ENCODE results near the gene HMGXB4. TPM values are rescaled to one million over a fixed set of nuclear protein-coding genes. Genes with fewer than 3 reads are reported as not detected.

The HMGXB4 gene
- total and polyA plus RNA-seq, 2 of the 4 experiments (the other 2 are of a cell fraction), result 11.8 to 18.5 TPM

DNA sequence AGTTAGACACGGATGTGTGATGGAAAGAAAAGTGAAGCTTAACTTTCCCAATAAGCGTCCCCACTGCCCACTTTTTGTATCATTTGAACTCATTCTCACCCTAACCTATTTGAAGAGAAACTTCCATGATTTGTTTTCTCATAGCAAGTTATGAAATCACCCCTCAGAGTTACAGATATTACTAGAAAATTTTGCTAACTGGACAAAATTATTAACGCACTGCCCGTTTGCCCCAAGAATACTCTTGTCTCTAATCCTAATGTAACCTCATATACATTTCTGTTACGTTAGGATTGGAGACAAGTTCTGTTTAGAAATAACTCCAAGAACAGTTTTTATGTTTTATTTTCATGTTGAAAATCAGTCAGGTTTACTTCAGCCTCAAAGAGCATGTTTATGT is 67.9 kb downstream of the HMGXB4 start:
- Histone ChIP-seq H3K36me3 (ENCODE audit: control insufficient read depth, insufficient read depth, low read length) (peaks cover 61% of the 10 kb centered on the region), H3K18ac (ENCODE audit: low read depth, low read length) (no peak overlapping the region), H3K4me3 (ENCODE audit: insufficient read depth, low read depth, low read length) (no peak overlapping the region), H2AK5ac (ENCODE audit: low read depth, low read length) (no peak overlapping the region), H2AFZ (replicated peaks; ENCODE audit: low read length, poor library complexity) (no peak overlapping the region), H2BK15ac (ENCODE audit: low read depth, low read length) (no peak overlapping the region), H3K4ac (ENCODE audit: low read depth, low read length) (no peak overlapping the region), H3K27me3 (ENCODE audit: control insufficient read depth, insufficient read depth, low read length) (no peaks in the 10 kb centered on the region), H3K9me1 (ENCODE audit: insufficient read depth, low read length) (peaks cover 6% of the 10 kb centered on the region), H2BK5ac (ENCODE audit: low read depth, low read length, poor library complexity, severe bottlenecking) (no peak overlapping the region), H4K5ac (ENCODE audit: low read depth, low read length) (no peak overlapping the region), H3K27ac (ENCODE audit: insufficient read depth, low read length) (no peak overlapping the region), H3K4me1 (ENCODE audit: control insufficient read depth, insufficient read depth, low read length) (no peaks in the 10 kb centered on the region), H3K14ac (replicated peaks; ENCODE audit: low read depth, low read length) (no peak overlapping the region), H4K20me1 (ENCODE audit: insufficient read depth, low read length) (peaks cover 4% of the 10 kb centered on the region; the same call in 1 of the 2 replicates), H3K23ac (ENCODE audit: low read depth, low read length) (no peak overlapping the region), H3K79me1 (ENCODE audit: low read depth in 1 of 2, low read length in 2 of 2) (0 out of 4 replicates have a peak, but pooled peaks cover 0 to 3% of the 10 kb centered on the region in 2 experiments), H3K56ac (ENCODE audit: extremely low read depth, insufficient read depth, low read length) (no peak overlapping the region), H4K91ac (ENCODE audit: insufficient read depth, low read depth, low read length) (no peak overlapping the region), H3K9ac (ENCODE audit: low read depth, low read length) (no peak overlapping the region), H4K8ac (ENCODE audit: low read depth in 2 of 2, low read length in 2 of 2) (no peak overlapping the region), H3K9me3 (ENCODE audit: control insufficient read depth, insufficient read depth, low read length) (no peaks in the 10 kb centered on the region), H2BK20ac (ENCODE audit: low read depth, low read length) (no peak overlapping the region), H2AK9ac (replicated peaks; ENCODE audit: low read depth, low read length, poor library complexity) (no peak overlapping the region), H2BK120ac (ENCODE audit: low read depth, low read length) (no peak overlapping the region), H3K4me2 (ENCODE audit: low read depth, low read length) (no peak overlapping the region)
- TF ChIP-seq RCOR1 (IDR thresholded peaks at IDR 0.05; ENCODE audit: insufficient replicate concordance, low read length), result no peak
- no peak for TF ChIP-seq RFX5 (IDR thresholded peaks at IDR 0.05; ENCODE audit: low read depth, low read length)
- TF ChIP-seq FOS (IDR thresholded peaks at IDR 0.05; ENCODE audit: low read depth, low read length), result no peak
- TF ChIP-seq, protein P1, sequence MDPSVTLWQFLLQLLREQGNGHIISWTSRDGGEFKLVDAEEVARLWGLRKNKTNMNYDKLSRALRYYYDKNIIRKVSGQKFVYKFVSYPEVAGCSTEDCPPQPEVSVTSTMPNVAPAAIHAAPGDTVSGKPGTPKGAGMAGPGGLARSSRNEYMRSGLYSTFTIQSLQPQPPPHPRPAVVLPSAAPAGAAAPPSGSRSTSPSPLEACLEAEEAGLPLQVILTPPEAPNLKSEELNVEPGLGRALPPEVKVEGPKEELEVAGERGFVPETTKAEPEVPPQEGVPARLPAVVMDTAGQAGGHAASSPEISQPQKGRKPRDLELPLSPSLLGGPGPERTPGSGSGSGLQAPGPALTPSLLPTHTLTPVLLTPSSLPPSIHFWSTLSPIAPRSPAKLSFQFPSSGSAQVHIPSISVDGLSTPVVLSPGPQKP (IDR thresholded peaks at IDR 0.05; ENCODE audit: borderline replicate concordance, low read depth, low read length), result no peak
- ATAC-seq (ENCODE audit: low read depth) (no peak), DNase-seq (no peak)
- WGBS, 2 experiments (ENCODE audit: extremely low coverage in 2 of 2, insufficient read length in 1 of 2), result no CpG with 5 or more reads among the region's 5 CpGs
- ChIA-PET CTCF (no interaction called here), POLR2A (ENCODE audit: unreplicated experiment) (no interaction called here)
- dilution Hi-C loops (cut with HindIII; ENCODE audit: low sequenced_read_pairs, unreplicated experiment) (no loop called here), intact Hi-C loops (cut with micrococcal nuclease) (no loop called here), in situ Hi-C loops (cut with MboI; ENCODE audit: low sequenced_read_pairs) (no loop called here)
- BruUV-seq (replicated peaks), result no TSS peak

Measured in IMR-90 (cell line).